DMS79 treated with DMSO at 0.1 percent for 48 hours (cell line): ENCODE results near the gene RNF39.
A peak's percentile ranks its signal among the peaks of the same experiment; 100 is the strongest.
"Not testable (repeated sequence)": the region's sequence is repeated elsewhere in the genome, so short reads cannot be mapped to it uniquely, and the experiment has no call there.

Experiments used
- DNase-seq: peaks from one replicate; lab custom pipeline; 2025; lab: John Stamatoyannopoulos, UW

The RNF39 gene

DNA sequence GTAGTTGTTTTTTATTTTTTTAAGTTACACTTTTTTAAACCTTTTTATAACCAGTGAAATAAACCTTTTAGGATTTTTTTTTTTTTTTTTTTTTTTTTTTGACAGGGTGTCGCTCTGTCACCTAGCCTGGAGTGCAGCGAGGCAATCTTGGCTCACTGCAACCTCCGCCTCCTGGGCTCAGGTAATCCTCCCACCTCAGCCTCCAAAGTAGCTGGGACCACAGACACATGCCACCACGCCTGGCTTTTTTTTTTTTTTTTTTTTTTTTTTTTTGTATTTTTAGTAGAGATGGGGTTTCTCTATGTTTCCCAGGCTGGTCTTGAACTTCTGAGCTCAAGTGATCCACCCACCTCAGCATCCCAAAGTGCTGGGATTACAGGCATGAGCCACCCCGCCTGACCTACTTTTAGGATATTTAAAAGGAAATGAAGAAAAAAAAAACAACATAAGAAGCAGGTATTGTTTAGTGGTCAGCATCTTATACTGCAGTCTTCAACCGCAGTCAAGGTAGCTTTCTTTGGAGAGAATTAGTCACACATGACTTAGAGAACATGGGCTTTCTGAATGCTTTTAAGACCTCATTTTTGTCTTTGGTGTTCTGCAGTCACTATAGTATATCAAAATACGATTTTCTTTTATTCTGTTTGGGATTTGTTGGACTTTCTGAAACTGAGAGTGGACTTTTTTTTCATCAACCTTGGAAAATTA lies 12.9 kb downstream of the RNF39 start:
- no peak for DNase-seq

DNA sequence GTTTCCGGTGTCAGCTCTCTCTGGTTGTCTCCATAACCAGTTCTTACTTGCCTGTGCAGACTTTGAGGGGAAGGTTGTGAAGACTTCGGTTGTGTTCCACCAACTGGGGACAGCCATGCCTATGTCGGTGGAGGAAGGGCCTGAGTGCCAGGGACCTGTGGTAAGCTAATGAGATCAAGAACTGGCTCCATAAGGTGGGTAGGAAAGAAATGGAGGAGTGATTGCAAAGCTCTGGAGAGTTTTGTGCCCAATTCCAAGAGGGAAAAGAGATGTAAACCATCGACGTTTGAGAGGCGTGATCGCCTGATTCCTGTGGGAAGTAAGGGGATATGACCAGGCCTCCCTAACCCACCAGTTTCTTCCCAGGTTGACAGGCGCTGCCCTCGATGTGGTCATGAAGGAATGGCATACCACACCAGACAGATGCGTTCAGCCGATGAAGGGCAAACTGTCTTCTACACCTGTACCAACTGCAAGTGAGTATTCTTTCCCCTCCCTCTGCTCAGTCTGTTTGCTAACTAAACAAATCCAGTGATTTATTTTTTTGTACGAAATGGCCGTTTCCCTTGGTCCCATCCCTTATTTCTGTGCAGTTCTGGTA lies 13.6 kb downstream of the RNF39 start:
- DNase-seq, result no peak

DNA sequence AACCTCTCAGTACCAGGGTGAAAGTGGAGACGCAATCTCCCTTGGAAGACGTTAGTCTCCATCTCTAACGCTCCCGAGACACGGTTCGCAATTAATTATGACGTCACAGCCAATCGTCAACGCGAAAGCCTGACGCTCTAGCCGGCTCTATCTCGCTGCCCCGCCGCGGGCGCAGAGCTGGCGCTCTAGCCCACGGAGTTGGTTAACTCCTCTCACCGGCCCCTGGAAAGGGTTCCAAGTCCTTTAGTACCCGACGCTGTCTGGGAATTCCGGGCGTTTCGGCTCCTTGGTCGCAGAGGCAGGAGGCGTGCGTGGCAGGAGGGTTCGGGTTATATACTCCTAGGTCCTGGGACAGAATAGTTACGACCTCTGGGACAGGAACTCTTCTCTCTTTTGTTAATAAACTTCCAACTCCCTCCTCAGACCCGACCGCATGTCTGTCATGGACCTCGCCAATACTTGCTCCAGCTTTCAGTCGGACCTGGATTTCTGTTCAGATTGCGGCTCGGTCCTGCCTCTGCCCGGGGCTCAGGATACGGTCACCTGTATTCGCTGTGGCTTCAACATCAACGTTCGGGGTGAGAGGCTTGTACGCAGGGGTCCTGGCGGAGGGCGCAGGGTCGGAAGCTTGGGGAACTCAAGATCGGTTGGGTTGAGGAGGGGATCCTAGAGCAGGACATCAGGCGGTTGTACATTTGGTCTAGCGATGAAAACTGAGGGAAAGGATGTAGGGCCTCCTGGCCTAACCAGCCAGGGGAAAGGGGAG lies 14.3 kb downstream of the RNF39 start, which contains the start of gene POLR1H:
Gene POLR1H (plus strand): TSS at position 174 of the 766 bp plus-strand sequence. CDS start 260 bp downstream, at position 434.
- DNase-seq, result peak; percentile 96

DNA sequence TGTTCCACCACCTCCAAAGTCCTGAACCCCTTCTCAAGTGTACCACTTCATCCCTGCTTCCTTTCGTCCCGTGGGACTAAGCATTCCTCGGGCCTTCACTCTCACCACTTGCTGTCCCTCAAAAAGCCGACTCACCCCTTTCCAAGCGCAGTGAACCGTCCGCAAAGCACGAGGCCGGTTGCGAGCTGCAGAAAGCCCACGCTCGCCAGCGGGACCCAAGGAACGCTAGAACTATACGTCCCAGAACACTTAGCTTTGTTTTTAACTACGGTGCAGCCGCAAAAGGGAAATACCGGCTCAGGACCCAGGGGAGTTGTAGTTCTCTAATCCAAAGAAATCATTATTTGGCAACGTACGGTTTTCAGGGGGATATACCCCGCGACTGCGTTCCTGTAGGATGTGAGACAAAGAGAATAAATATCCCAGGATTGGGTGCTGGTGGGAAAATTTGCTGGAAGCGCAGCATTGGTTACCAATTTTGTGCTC lies 14.9 kb downstream of the RNF39 start:
- DNase-seq, result no peak

DNA sequence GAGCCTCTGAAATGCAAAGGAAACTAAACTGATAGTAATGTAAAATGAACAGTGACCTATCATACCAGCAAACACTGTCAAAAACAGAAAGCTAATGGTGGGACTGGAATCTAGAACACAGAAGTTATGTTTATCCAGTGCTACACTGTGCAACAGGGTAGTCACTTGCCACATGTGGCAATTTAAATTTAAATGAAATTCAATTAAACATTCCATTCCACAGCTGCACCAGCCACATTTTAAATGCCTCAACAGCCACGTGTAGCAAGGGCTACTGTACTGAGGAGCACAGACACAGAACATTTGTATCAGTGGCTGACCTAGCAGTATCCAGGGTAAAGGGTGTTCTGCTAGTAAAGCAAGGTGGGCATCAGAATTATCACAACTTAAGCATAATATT lies 20.1 kb downstream of the RNF39 start:
- no peak for DNase-seq

DNA sequence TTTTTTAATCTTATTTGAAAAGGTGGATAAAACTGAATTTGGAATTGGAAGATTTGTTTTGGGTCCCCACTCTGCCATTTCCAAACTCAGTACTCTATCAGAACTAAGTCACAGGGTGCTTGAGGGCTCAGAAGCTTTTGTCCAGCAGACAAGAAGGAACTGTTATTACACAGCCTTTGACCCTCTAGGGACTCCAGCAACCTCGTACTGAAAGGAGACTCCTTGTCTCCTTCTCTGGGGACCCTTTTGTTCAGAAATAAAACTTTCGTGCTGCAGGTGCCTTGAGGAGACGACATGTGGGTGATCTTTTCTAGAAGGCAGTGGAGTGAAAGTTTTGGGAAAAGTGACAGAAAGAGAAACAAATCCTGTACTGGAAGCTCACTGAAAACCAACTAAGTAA lies 21.9 kb downstream of the RNF39 start:
- no peak for DNase-seq

DNA sequence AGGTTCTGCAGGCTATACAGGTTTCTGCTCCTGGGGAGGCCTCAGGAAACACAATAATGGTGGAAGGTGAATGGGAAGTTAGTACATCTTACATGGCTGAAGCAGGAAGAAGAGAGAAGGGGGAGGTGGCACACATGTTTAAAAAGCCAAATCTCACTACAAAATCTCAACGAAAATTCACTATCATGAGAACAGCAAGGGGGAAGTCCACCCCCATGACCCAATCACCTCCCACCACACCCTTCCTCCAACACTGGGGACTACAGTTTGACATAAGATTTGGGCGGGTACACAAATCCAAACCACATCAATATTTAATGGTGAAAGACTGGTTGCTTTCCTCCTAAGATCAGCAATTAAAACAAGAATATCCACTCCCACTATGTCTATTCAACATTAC lies 28.3 kb downstream of the RNF39 start:
- DNase-seq, result no peak

DNA sequence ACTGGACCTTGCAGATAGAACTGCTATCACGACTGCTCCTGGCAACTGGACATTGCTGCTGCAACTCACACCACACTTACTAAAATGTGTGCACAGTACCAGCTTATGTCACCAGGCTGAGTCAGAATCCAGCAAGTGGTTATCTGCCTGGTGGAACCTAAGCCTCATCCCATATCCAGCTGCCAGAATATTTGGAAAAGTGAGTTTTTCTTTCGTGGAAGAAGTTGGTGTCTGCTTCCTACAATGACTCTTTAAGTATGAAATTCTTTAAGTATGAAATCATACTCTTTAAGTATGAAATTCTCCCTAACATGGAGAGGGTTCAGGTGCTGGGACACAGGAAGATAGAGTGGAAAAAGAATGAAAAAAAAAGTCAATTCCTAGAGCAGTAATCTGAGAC lies 30.9 kb downstream of the RNF39 start:
- no peak for DNase-seq

DNA sequence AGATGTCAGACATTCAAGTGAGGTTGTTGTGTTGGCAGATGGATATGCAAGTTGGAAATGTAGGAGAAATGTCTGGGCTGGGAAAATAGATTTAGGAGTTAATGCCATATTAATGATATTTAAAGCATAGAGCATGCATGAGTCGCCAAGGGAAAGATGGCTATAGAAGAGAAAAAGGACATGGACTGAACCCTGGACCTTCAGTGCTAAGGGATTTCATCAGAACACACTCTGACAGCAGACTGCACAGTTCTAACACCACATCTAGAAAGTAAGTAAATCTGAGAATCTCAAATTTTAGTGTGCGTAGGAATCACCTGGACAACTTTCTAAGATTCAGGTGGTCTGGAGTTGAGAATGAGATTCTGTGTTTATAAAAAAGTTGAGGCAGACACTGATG lies 31.8 kb downstream of the RNF39 start:
- no peak for DNase-seq

DNA sequence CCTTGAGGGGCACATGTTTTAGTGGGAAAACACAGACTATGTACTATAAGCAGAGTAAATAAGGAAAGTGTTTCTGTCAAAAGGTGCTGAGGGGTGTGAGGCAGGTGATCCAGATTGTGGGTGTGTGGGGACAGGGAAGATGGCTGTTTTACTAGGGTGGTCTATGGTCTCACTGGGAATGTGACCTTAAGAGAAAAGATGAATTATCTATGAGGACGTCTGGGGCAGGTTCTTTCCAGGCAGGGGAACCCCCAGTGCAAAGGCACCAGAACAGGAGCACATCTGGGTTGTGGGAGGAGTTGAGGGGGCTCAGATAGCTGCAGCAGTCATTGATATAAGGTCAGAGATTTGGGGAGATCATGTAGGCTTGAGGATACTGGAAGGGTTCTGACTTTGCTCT lies 32.7 kb downstream of the RNF39 start:
- DNase-seq, result no peak

DNA sequence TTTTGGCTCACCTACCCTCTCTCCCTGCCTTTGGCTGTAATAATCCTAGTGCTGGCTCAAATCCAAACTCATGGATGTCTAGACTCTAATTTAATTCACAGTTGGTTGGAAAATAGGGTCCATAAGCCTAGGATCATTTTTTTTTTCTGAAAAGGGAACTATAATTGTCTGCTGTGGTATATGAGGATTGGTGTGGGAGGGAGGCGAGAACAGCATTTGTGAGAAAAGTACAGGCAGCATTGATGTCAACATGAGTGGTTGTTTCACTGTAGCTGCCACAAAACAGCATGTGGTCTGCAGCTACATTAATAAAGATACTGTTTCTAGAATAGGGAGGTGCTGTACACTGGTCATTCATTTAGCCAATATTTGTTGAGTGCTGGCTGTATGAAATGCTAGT lies 33.1 kb downstream of the RNF39 start:
- DNase-seq, result no peak

DNA sequence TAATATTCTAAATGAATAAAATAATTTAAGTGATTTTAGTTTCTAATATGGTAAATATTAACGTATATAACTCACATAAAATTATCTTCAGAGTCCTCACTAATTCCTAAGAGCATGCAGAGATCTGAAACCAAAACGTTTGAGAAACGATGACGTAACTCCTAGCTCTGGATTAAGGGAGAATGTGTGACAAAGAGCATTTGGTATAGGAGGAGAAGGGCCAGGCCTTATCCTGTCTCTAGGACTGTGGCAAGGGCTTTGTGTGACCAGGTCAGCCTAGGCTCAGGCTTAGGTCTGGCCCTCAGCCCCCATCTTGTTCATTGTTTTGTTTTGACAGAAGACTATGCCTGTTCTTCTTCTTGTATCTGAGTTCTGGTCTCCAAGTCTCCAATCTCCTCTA lies 33.7 kb downstream of the RNF39 start:
- no peak for DNase-seq

DNA sequence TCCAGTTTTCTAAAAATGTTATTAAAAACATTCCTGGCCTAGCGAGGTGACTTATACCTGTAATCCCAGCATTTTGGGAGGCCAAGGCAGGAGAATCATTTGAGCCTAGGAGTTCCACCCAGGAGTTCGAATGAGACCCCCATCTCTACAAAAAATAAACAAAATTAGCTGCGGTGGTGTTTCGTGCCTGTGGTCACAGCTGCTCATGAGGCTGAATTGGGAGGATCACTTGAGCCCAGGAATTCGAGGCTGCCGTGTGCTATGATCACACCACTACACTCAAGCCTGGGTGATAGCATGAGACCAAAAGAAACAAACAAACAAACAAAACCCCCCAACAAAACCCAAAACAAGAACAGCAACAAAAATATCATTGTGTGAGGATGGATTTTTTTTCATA lies 34.3 kb downstream of the RNF39 start:
- no peak for DNase-seq

DNA sequence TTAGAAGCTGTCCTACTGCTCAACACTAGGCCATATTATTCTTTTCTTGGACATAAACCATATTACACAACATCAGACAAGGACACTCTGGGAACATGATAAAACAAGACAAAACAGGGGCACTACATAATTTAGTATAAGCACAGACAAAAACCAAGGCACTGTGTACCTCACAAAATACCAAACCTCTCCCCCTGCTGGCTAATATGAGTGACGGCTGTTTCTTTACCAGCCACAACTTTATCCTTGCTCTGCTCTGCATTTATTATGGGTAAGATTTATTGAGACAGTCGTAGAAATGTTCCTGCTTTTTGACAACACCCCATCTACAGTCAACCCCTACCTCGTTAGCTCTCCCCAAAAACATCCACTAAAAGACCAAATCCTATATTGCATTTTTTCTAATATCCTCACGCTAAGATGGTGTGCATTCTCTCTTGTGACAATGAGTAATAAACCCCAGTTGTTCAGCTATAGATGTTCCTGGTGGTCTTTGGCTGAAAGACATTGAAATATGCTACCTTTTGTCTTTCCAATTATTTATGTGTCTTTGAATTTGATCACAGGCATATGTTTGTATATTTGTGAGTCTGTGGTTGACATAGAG lies 38.3 kb downstream of the RNF39 start:
- DNase-seq, result no peak

DNA sequence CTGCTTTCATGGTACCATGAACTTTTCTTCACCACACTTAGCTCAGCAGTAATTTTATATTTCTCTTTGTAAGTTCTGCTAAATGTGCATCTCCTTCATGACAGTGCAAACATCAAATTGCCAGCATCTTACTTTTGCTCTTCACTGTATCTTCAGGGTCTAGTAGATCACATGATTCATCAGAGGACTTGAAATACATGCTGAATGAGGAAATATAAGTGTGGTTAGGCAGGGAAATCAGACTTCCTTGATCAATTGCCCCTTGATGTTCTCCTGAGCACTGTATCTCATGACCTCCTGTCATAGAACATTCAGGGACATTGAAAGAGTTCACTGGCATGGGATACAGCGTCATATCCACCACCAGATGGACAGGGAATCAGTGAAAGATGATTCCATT lies 39.8 kb downstream of the RNF39 start:
- DNase-seq, result no peak

DNA sequence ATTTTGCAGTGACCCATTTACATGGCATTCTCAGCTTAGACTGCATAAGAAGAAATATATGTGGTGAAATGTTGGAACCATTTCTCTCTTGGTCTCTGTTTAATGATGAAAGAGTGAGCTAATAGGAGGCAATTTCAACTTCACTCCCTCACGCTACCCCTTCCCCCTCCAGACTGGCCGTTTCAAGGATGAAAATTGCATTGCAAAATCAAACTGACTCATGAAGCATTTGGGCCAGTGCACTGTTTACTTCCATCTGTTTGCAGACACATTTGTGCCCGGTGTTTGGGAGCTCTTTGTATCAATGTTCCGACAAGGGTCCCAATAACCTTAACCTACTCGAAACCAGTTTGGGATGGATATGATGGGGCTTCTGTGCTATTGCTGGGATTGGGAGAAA lies 42.1 kb downstream of the RNF39 start:
- DNase-seq, result not testable (repeated sequence)

DNA sequence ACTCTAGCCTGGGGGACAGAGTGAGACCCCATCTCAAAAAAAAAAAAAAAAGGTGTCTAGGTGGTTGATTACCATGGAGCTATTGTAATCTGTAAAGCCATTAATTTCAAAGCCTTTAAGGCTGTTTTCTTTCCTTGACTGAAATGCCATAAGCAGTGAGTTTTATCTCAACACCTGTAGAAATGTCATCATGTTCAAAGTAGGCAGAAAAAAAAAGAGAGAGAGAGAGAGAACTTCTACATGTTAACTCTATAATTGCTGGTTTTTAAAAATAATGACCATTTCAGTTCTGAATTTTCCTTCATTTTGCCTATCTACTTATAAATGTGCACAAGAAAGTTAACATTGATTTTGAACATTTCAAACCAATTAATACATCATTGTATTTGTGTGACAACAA lies 44.2 kb downstream of the RNF39 start:
- no peak for DNase-seq

DNA sequence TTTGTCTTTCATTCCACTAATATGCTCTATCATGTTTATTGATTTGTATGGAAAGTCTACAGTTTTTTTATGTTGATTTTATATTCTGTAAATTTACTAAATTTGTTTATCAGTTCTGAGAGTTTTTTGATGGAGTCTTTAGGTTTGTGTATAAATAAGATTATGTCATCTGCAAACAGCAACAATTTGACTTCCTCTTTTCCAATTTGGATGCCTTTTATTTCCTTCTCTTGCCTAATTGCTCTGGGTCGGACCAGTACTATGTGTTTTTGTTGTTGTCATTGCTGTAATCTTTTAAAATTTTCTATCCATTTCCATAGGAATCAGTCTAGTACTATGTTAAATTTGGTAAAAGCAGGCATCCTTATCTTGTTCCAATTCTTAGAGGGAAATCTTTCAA lies 46.0 kb downstream of the RNF39 start:
- DNase-seq, result no peak

DNA sequence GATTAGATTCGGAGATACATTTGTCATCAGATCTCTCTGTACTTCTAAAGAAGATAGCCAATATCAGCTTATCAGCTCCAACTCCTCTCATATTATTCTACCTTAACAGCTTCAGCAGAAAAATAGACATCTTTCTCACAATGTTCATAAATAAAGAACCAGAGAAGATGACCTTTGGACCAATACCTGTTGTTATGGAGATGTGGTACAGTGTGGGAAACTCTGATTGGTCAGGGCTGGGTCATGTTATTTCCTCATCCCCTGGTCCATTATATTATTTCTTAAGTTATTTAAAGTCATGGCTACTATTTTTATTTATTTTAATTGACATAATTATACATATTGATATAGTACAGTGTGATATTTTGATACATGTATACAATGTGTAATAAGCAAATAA lies 50.4 kb downstream of the RNF39 start:
- no peak for DNase-seq

DNA sequence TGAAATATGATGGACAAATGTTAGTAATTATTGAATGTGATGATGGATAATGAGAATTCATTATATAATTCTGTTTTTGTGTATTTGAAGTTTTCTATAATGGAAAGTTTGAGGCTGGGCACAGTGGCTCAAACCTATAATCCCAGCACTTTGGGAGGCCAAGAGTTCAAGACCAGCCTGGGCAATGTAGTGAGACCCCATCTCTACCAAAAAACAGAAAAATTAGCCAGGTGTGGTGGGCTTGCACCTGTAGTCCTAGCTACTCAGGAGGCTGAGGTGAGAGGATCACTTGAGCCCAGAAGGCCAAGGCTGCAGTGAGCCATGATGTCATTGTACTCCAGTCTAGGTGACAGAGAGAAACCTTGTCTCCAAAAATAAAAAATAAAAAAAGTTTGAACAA lies 52.9 kb downstream of the RNF39 start:
- DNase-seq, result not testable (repeated sequence)

DNA sequence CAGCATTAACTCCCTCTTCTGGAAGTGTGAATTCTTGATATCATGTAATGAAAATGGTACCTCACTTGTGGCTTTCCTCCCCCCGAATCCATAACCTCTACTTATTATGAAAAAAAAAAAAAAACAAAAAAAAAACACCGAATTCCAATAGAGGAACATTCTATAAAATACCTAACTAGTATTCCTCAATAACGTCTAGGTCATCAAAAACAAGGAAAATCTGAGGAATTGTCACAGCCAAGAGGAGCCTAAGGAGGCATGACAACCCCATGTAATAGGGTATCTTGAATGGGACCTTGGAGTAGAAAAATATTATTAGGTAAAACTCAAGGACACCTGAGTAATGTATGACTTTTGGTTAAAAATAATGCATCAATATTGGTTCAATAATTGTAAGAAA lies 53.4 kb downstream of the RNF39 start:
- no peak for DNase-seq

DNA sequence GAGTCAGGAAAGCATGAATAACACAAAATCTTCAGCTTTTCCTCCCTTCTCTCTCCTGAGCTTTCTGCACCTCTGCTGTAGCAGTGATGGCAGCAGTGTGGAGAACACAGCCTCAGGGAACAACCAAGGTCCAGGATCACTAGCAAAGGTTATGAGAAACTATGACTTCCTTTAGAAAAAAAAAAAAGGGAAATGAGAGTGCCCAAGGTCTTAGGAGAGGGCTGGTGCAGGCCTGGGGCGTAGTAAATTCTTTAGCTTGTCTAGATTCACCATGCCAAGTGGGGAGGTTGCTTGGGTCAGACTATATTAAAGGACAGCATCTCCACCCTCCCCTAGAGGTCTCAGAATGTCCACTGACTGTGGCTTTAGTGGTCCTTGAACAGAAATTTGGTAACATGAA lies 54.9 kb downstream of the RNF39 start:
- no peak for DNase-seq
